Esophagus muscularis mucosa (tissue), 4 donors: ENCODE measurements around the gene IL15. TPM values are rescaled to one million over a fixed set of nuclear protein-coding genes. Genes with fewer than 3 reads are reported as not detected.
"Not testable (repeated sequence)": the region's sequence is repeated elsewhere in the genome, so short reads cannot be mapped to it uniquely, and the experiment has no call there.

Experiments used
- DNase-seq: peaks from one replicate; pipeline ENCODE4 v3.0.0-alpha.2; 2017; ENCODE audit errors: extremely low spot score
- H3K27ac ChIP-seq, 4 donors: fragments of 200-600 bp; sonication (generic); replicated peaks in 1 of 4; 1 replicate in 3 of 4; 2 replicates in 1 of 4; pipeline ENCODE4 v1.5.1; 2016 to 2019; ENCODE audit warnings: mild to moderate bottlenecking in 1 of 4
- H3K27me3 ChIP-seq, 4 donors: fragments of 200-600 bp; sonication (generic); one replicate each; pipeline versions ENCODE4 v1.5.1 to v1.6.0; 2016 to 2019
- H3K36me3 ChIP-seq, 4 donors: fragments of 200-600 bp; sonication (generic); one replicate each; pipeline ENCODE4 v1.5.1; 2016 to 2019
- H3K4me1 ChIP-seq, 4 donors: fragments of 200-600 bp; sonication (generic); one replicate each; pipeline ENCODE4 v1.5.1; 2016 to 2019
- H3K4me3 ChIP-seq, 4 donors: fragments of 200-600 bp; sonication (generic); 1 replicate in 2 of 4; 2 replicates in 2 of 4; pipeline ENCODE4 v1.5.1; 2016 to 2019; ENCODE audit warnings: mild to moderate bottlenecking in 4 of 4, moderate library complexity in 1 of 4
- H3K9me3 ChIP-seq, 4 donors: fragments of 200-600 bp; sonication (generic); 1 replicate in 3 of 4; 2 replicates in 1 of 4; pipeline ENCODE4 v1.5.1; 2016 to 2019
- EP300 ChIP-seq: sonication (generic); formaldehyde crosslinking; IDR thresholded peaks from one replicate; pipeline ENCODE4 v1.6.1; 2017; ENCODE audit warnings: antibody characterized with exemption
- POLR2A ChIP-seq: fragments of 450-650 bp; IDR thresholded peaks from one replicate; pipeline ENCODE4 v1.6.1; 2017; ENCODE audit warnings: antibody characterized with exemption, moderate library complexity, mild to moderate bottlenecking, low read depth
- POLR2AphosphoS5 ChIP-seq, 2 donors: sonication (generic); formaldehyde crosslinking; IDR thresholded peaks; one replicate each; pipeline ENCODE4 v1.6.1; 2017; ENCODE audit warnings: antibody characterized with exemption in 2 of 2
- WGBS: methylation state at CpG from one replicate; pipeline ENCODE4 v1.1.5; 2018; 5-methylcytosine and 5-hydroxymethylcytosine counted together
- intact Hi-C: fragments of 100-400 bp; cut with DNase I; formaldehyde crosslinking; loops from one replicate; pipeline ENCODE4 v1.15.1; 2023
- total RNA-seq, 4 donors: library from RNA; depleted of rRNA; stranded (reverse); fragments of >200 nt; gene quantifications; one replicate each; pipeline versions ENCODE4 v1.1.0 to v1.2.1, GENCODE V29; 2016
- TF ChIP-seq, protein P1 (sequence below), 3 experiments: fragments of 200-600 bp in 2 of 3; fragments of 450-650 bp in 1 of 3; sonication (generic) in 2 of 3; IDR thresholded peaks; one replicate each; pipeline ENCODE4 v1.5.1; 2017 to 2019; ENCODE audit warnings: antibody characterized with exemption in 3 of 3, mild to moderate bottlenecking in 2 of 3, moderate library complexity in 1 of 3

The IL15 gene
- total RNA-seq, 4 donors from 2014 or later: 3.0 to 5.0 (median 3.7) TPM

DNA sequence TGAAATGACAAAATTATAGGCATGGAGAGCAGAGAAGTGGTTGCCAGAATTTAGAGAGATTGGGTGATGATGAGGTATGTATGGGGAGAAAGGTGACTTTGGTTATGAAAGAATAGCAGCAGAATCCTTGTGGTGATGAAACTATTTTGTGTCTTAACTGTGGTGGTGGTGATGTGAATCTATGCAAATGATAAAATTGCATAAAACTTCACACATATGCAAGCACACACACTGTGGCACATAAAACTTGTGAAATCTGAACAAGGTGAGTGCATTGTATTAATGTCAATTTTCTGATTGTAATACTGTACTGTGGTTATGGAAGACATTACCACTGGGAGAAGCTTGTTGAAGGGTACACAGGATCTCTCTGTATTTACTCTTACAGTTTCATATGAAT lies 91.0 kb downstream of the IL15 start:
- Histone ChIP-seq H3K36me3 (peaks cover 0 to 22% (median 11%) of the 10 kb centered on the region in 4 donors), H3K4me1 (no peaks in the 10 kb centered on the region), H3K27ac (no peak overlapping the region), H3K9me3 (no peaks in the 10 kb centered on the region), H3K4me3 (no peak overlapping the region), H3K27me3 (no peaks in the 10 kb centered on the region)
- DNase-seq: no peak
- intact Hi-C loops: no loop called here
- TF ChIP-seq POLR2A (no peak), EP300 (no peak)

DNA sequence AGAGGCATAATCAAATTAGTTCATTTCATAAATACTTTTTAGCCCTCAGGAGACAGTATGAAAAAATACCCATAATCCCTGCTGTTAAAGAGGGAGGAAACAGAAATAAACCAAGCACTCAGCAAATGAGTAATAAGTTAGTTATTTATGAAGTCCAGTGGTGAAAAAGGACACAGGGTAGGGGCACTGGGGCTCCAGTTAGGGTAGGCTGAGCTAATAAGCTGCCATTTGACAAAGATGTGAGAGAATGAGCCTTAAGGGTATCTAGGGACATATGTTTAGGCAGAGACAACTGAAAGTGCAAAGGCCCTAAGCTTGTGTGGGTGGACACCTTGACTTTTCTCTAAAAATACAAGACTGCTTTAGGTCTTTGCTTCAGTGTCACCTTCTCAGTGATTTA lies 94.4 kb downstream of the IL15 start:
- Histone ChIP-seq H3K27me3 (no peaks in the 10 kb centered on the region), H3K4me1 (no peaks in the 10 kb centered on the region), H3K36me3 (peaks cover 0 to 29% (median 11%) of the 10 kb centered on the region in 4 donors), H3K27ac (no peak overlapping the region), H3K9me3 (no peaks in the 10 kb centered on the region), H3K4me3 (no peak overlapping the region)
- no peak for DNase-seq
- TF ChIP-seq POLR2AphosphoS5 (IDR thresholded peaks at IDR 0.05): no peak
- TF ChIP-seq EP300: no peak
- TF ChIP-seq POLR2A: no peak
- TF ChIP-seq, protein P1, sequence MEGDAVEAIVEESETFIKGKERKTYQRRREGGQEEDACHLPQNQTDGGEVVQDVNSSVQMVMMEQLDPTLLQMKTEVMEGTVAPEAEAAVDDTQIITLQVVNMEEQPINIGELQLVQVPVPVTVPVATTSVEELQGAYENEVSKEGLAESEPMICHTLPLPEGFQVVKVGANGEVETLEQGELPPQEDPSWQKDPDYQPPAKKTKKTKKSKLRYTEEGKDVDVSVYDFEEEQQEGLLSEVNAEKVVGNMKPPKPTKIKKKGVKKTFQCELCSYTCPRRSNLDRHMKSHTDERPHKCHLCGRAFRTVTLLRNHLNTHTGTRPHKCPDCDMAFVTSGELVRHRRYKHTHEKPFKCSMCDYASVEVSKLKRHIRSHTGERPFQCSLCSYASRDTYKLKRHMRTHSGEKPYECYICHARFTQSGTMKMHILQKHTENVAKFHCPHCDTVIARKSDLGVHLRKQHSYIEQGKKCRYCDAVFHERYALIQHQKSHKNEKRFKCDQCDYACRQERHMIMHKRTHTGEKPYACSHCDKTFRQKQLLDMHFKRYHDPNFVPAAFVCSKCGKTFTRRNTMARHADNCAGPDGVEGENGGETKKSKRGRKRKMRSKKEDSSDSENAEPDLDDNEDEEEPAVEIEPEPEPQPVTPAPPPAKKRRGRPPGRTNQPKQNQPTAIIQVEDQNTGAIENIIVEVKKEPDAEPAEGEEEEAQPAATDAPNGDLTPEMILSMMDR (IDR thresholded peaks at IDR 0.05): no peak
- intact Hi-C loops: no loop called here

DNA sequence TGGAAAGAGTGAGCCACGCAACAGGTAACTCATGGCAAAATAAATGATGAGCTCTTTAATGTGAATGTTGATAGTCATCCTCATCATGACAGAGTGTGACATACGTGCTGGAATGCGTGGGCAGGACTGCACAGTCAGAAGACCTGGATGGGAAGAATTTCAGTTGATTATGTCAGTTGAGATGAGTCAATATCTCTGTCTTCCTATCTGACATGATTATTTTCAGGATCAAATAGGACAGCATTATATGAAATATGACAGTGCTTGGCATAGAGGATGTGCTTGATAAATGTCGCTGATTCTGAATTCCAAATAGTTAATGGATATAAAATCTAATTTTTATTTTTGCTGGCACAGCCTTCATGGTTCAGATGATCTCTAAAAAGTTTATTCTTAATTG lies 95.1 kb downstream of the IL15 start:
- intact Hi-C loops: no loop called here
- Histone ChIP-seq H3K9me3 (no peaks in the 10 kb centered on the region), H3K4me3 (no peak overlapping the region), H3K36me3 (peaks cover 0 to 29% (median 11%) of the 10 kb centered on the region in 4 donors), H3K27ac (no peak overlapping the region), H3K4me1 (no peaks in the 10 kb centered on the region), H3K27me3 (no peaks in the 10 kb centered on the region)
- WGBS: 91% methylated on average over 4 of the region's 4 CpGs
- no peak for DNase-seq
- TF ChIP-seq POLR2A (no peak), POLR2AphosphoS5 (IDR thresholded peaks at IDR 0.05) (no peak), EP300 (no peak)
- TF ChIP-seq, protein P1 (IDR thresholded peaks at IDR 0.05): no peak

DNA sequence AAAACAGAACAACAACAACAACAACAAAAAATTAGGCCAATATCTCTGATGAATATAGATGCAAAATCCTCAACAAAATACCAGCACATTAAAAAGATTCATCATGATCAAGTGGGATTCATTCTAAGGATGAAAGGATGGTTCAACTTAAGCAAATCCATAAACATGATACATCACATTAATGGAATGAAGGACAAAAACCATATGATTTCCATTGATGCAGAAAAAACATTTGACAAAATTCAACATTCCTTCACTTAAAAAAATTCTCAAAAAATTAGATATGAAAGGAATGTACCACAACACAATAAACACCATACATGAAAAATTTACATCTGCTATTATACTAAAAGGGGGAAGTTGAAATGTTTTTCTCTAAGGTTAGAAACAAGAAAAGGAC lies 103.3 kb downstream of the IL15 start:
- no peak for TF ChIP-seq POLR2AphosphoS5 (IDR thresholded peaks at IDR 0.05)
- TF ChIP-seq, protein P1 (IDR thresholded peaks at IDR 0.05): no peak
- TF ChIP-seq EP300: no peak
- TF ChIP-seq POLR2A: no peak
- intact Hi-C loops: no loop called here
- no peaks in the 10 kb centered on the region for H3K4me1 ChIP-seq
- no peak overlapping the region for H3K27ac ChIP-seq
- DNase-seq: no peak
- H3K36me3 ChIP-seq: peaks cover 0 to 5% (median 0%) of the 10 kb centered on the region in 4 donors
- peaks cover 0 to 50% (median 15%) of the 10 kb centered on the region in 4 donors for H3K9me3 ChIP-seq
- H3K27me3 ChIP-seq: no peaks in the 10 kb centered on the region
- H3K4me3 ChIP-seq: no peak overlapping the region

DNA sequence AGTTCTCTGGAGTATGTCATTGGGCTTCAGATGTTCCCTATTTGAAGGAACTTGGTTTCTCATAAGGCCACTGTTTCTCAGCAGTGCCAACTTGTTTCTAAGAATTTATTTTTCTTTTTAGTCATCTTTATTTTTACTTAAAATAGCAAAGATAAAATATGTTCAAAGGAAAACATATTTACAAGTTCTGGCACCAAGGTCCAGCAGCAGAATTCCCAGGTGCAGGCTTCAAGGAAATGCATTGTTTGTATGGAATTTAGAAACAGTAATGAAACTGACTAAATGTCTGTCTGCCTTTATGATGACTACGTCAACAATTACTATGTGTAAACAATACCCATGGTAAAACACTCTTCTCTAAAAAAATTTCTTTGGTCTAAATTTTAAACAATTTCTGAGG lies 109.6 kb downstream of the IL15 start:
- WGBS: 78% methylated on average over 1 of the region's 1 CpG
- intact Hi-C loops: no loop called here

DNA sequence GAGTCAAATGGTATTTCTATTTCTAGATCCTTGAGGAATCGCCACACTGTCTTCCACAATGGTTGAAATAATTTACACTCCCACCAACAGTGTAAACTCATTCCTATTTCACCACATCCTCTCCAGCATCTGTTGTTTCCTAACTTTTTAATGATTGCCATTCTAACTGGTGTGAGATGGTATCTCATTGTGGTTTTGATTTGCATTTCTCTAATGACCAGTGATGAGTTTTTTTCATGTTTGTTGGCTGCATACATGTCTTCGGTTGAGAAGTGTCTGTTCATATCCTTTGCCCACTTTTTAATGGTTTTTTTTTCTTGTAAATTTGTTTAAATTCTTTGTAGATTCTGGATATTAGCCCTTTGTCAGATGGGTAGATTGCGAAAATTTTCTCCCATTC lies 115.4 kb downstream of the IL15 start:
- H3K9me3 ChIP-seq, H3K4me3 ChIP-seq, H3K36me3 ChIP-seq, H3K4me1 ChIP-seq, H3K27ac ChIP-seq, DNase-seq, H3K27me3 ChIP-seq, intact Hi-C loops: not testable (repeated sequence)
- WGBS: 90% methylated on average over 3 of the region's 3 CpGs

More for the DNA sequence above, 109.6 kb downstream of the IL15 start:
- no peak for DNase-seq
- no peak overlapping the region for H3K27ac ChIP-seq
- no peak overlapping the region for H3K4me3 ChIP-seq
- H3K9me3 ChIP-seq: peaks cover 0 to 21% (median 10%) of the 10 kb centered on the region in 4 donors
- TF ChIP-seq, protein P1 (IDR thresholded peaks at IDR 0.05): no peak
- TF ChIP-seq POLR2AphosphoS5 (IDR thresholded peaks at IDR 0.05): no peak
- TF ChIP-seq EP300: no peak
- no peak for TF ChIP-seq POLR2A
- no peaks in the 10 kb centered on the region for H3K36me3 ChIP-seq
- H3K27me3 ChIP-seq: no peaks in the 10 kb centered on the region
- H3K4me1 ChIP-seq: no peaks in the 10 kb centered on the region
